22Rv1 (cell line): ENCODE measurements around the gene ZNF764.

Experiments
- ZFX ChIP-seq: fragments of 450-650 bp; IDR thresholded peaks from 2 replicates; pipeline ENCODE4 v1.6.1; 2017; ENCODE audit warnings: antibody characterized with exemption, borderline replicate concordance
- TF ChIP-seq, protein P1 (sequence below): fragments of 450-650 bp; IDR thresholded peaks from 2 replicates; pipeline ENCODE4 v1.5.1; 2017; ENCODE audit warnings: mild to moderate bottlenecking

DNA sequence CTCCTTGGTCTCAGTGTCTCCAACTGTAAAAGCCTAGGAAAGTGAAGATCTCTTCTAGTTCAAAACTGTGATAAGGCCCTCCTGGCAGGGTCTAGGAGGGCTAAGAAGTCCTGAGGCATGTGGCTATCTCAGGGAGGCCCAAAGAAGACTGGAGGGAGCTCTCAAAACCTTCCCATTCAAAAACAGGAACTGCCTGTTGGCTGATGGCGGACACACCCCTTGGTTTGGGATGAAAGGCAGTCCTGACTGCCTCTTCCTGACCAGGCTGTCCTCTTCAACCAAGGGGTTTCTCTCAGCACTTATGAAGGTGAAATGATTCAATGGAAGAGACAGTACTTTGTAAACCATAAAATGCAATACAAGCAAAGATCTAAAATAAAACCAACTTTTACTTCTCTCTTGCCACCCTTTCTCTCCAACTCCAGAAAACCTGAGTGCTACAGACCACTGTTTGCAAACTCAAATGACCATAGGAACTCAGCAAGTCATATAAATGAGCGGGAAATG is 4.7 kb downstream of the ZNF764 start:
- TF ChIP-seq, protein P1, sequence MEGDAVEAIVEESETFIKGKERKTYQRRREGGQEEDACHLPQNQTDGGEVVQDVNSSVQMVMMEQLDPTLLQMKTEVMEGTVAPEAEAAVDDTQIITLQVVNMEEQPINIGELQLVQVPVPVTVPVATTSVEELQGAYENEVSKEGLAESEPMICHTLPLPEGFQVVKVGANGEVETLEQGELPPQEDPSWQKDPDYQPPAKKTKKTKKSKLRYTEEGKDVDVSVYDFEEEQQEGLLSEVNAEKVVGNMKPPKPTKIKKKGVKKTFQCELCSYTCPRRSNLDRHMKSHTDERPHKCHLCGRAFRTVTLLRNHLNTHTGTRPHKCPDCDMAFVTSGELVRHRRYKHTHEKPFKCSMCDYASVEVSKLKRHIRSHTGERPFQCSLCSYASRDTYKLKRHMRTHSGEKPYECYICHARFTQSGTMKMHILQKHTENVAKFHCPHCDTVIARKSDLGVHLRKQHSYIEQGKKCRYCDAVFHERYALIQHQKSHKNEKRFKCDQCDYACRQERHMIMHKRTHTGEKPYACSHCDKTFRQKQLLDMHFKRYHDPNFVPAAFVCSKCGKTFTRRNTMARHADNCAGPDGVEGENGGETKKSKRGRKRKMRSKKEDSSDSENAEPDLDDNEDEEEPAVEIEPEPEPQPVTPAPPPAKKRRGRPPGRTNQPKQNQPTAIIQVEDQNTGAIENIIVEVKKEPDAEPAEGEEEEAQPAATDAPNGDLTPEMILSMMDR = no peak
- TF ChIP-seq ZFX = no peak
